Posterior cingulate gyrus (tissue), 11 donors: ENCODE data around the gene COL15A1.

Source experiments
- DNase-seq, 10 donors: peaks; one replicate each; pipeline versions ENCODE4 v3.0.0 to v3.0.0-alpha.2; 2020 to 2021; ENCODE audit warnings: mixed read lengths in 3 of 10
- intact Hi-C: fragments of 100-400 bp; cut with DNase I; formaldehyde crosslinking; loops from one replicate; pipeline ENCODE4 v1.15.1; 2023

Gene COL15A1

GRCh38 chr9:99118782-99119466 lies 175.2 kb downstream of the COL15A1 start:
- no peak for DNase-seq
- intact Hi-C loops = no loop called here

GRCh38 chr9:99119976-99120655 lies 176.4 kb downstream of the COL15A1 start:
- intact Hi-C loops = no loop called here
- DNase-seq = no peak
